Activated T-cell treated with anti-CD3 and anti-CD28 coated beads, Interleukin-2, amount 50 U/mL, for 4 hours (primary cell): ENCODE results near the gene OR7C1. TPM values are rescaled to one million over a fixed set of nuclear protein-coding genes. Genes with fewer than 3 reads are reported as not detected.
"Not testable (repeated sequence)": the region's sequence is repeated elsewhere in the genome, so short reads cannot be mapped to it uniquely, and the experiment has no call there.

Source experiments
- ATAC-seq, 2 donors: fragments of 200-7000 bp; cut with Tn5 transposase; one replicate each; pipeline ENCODE4 v1.10.0; 2021
- DNase-seq: peaks from one replicate; pipeline ENCODE4 v3.0.0-alpha.2; 2020
- H3K27me3 Mint-ChIP-seq: one replicate; pipeline ENCODE4 v1.8.0; 2021; ENCODE audit warnings: low read depth, mixed read lengths
- H3K36me3 Mint-ChIP-seq: one replicate; pipeline ENCODE4 v1.8.0; 2022; ENCODE audit warnings: mixed read lengths; ENCODE audit not compliant: insufficient read depth
- H3K4me1 Mint-ChIP-seq: one replicate; pipeline ENCODE4 v1.8.0; 2021; ENCODE audit warnings: low read depth, mixed read lengths
- H3K4me3 Mint-ChIP-seq: one replicate; pipeline ENCODE4 v1.8.0; 2021; ENCODE audit warnings: mild to moderate bottlenecking, moderate library complexity, mixed read lengths
- H3K9me3 Mint-ChIP-seq: one replicate; pipeline ENCODE4 v1.8.0; 2021; ENCODE audit warnings: mixed read lengths
- total RNA-seq, 3 donors: library from RNA; stranded (reverse); gene quantifications; one replicate each; pipeline ENCODE4 v1.2.1, GENCODE V29; 2021

OR7C1 gene
- total RNA-seq, 3 donors from 2014 or later: not detected

DNA sequence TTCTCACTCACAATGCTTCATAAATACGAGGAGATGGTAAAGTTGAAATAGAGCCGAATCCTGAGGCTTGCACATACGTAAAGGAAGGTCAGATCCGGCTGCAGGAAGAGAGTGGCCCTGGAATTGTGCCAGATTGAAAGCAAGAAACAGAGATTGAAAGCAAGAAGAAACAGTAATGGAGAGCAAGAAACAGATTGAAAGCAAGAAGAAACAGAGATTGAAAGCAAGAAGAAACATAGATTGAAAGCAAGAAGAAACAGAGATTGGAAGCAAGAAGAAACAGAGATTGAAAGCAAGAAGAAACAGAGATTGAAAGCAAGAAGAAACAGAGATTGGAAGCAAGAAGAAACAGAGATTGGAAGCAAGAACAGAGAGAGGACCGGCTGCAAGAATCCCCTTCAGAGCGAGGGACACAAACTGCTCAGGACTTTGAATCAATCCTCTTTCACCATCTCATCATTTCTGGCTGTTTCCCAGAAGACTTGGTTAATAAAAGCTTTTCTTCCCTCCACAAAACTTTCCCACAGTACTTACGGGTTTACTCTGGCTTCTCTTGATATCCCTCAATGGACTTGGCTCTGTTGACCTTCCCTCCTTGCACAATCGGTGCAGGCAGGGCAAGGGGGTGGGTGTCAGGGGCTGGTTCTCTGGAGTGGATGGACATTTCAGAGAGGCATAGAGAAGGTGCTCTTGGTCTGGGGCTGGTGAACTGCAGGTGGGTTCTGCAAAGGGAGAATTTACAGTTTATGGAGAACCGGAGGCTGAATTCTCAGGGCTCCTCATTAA, 25.5 kb downstream of the OR7C1 start:
- H3K36me3 Mint-ChIP-seq: no peaks in the 10 kb centered on the region
- no peak overlapping the region for H3K4me3 Mint-ChIP-seq
- no peak for DNase-seq
- no peak for ATAC-seq
- H3K4me1 Mint-ChIP-seq: no peaks in the 10 kb centered on the region
- H3K9me3 Mint-ChIP-seq: no peaks in the 10 kb centered on the region
- peaks cover 2% of the 10 kb centered on the region for H3K27me3 Mint-ChIP-seq

DNA sequence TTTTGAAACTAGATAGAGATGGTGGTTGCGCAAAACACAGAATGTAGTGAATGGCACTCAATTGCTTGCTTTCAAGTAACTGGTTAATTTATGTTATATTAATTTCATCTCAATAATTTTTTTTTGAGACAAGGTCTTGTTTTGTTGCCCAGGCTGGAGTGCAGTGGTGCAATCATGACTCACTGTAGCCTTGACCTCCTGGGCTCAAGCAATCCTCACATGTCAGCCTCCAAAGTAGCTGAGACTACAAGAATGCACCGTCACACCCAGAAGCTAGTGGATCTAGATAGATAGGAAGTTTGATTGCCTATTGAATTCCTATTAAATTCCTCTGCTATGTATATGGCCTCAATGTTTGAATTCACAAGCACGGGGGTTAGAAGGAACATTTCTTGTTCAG, 30.2 kb downstream of the OR7C1 start:
- Mint-ChIP-seq H3K4me3 (no peak overlapping the region), H3K4me1 (no peaks in the 10 kb centered on the region), H3K36me3 (no peaks in the 10 kb centered on the region), H3K9me3 (no peaks in the 10 kb centered on the region), H3K27me3 (peaks cover 10% of the 10 kb centered on the region)
- DNase-seq (no peak), ATAC-seq (no peak)

DNA sequence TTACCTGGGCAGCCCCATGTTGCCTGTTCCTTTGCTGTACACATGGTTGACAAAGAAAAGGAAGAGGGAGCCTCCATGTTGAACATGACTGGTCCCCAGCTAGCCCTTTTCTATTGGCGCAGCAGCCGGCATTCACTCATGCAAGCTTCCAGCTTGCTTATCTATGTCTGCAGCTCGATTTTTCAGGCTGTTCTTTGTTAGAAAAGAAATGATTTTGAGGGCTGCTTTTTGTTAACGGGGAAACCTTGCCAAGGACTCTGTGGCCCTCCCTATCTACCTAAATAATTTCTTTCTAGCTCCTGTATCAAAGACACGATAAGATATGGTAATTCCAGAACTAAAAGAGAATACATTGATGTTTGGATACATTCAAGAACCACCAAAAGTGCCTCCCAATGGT, 36.2 kb downstream of the OR7C1 start:
- Mint-ChIP-seq H3K4me1 (no peaks in the 10 kb centered on the region), H3K27me3 (peaks cover 26% of the 10 kb centered on the region), H3K9me3 (no peaks in the 10 kb centered on the region), H3K4me3 (no peak overlapping the region), H3K36me3 (no peaks in the 10 kb centered on the region)
- ATAC-seq: no peak
- DNase-seq: no peak

DNA sequence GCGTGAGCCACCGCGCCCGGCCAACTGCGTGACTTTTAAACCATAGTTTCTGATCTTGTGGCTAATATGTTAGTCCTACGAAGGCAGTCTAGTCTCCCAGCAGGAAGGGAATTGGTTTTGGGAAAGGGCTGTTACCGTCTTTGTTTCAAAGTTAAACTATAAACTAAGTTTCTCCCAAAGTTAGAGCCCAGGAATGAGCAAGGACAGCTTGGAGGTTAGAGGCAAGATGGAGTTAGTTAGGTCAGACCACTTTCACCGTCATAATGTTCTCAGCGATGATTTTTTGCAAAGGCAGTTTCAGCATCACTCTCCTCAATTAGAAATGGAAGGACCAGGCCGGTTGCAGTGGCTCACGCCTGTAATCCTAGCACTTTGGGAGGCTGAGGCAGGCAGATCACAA, 39.0 kb downstream of the OR7C1 start:
- H3K4me3 Mint-ChIP-seq: no peak overlapping the region
- H3K27me3 Mint-ChIP-seq: peaks cover 32% of the 10 kb centered on the region
- no peaks in the 10 kb centered on the region for H3K36me3 Mint-ChIP-seq
- no peaks in the 10 kb centered on the region for H3K9me3 Mint-ChIP-seq
- H3K4me1 Mint-ChIP-seq: no peaks in the 10 kb centered on the region
- ATAC-seq: no peak
- DNase-seq: no peak

DNA sequence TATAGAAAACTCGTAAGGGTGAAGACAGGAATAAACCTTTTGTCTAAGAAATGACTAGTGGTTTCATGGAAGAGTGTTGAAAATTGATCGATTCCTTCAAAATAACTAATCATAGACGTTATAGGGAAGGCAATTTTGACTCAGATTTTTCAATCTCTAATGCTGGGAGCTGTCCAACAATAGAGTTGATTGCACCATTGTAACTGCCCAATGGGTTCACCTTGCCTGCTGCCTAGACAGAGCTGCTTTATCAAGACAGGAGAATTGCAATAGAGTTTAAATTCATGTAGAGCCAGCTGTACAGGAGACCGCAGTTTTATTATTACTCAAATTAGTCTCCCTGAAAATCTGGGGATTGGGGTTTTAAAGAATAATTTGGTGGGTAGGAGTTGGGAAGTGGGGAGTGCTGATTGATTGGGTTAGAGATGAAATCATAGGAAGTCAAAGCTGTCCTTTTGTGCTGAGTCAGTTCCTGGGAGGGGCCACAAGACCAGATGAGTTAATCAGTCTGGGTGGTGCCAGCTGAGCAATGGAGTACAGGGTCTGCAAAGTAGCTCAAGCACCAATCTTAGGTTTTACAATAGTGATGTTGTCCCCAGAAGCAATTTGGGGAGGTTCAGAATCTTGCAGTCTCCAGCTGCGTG, 39.8 kb downstream of the OR7C1 start:
- Mint-ChIP-seq H3K4me3 (no peak overlapping the region), H3K36me3 (no peaks in the 10 kb centered on the region), H3K4me1 (no peaks in the 10 kb centered on the region), H3K9me3 (no peaks in the 10 kb centered on the region), H3K27me3 (peaks cover 31% of the 10 kb centered on the region)
- ATAC-seq (no peak), DNase-seq (no peak)

DNA sequence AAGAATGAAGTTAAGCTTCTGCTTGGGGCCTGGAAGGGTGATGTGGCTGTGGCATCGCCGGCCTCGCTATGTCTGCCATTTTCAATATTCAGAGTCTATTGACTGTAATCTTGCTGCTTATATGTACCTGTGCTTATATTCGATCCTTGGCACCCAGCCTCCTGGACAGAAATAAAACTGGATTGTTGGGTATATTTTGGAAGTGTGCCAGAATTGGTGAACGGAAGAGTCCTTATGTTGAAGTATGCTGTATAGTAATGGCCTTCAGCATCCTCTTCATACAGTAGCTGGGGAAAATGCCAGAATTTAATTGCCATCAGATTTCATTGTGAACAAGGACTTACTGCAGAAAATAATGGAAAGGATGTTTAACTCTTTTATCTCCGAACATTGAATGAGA, 42.7 kb downstream of the OR7C1 start:
- ATAC-seq, H3K9me3 Mint-ChIP-seq, H3K4me1 Mint-ChIP-seq, DNase-seq, H3K4me3 Mint-ChIP-seq, H3K36me3 Mint-ChIP-seq: not testable (repeated sequence)
- H3K27me3 Mint-ChIP-seq: peaks cover 23% of the 10 kb centered on the region

DNA sequence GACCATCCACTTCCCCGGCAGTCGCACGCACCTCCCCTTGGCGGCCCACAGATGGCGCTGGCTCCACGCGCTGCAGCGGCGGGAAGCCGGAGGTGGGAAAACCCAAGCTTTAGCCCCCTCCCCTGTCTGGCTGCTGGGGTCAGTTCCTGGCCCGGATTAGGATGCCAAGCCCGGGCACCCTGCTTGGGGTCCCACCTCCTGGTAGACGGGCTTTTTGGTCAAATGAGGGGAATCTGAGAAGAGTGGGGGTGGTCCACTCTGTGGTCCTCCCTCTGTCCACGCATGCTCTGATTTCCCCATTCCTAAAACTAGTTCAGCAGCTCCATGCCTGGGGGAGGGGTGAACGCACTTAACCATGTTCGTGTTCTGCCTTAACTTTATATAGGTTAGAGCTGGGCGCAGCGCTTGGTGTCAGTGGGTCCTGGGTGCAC, 48.5 kb downstream of the OR7C1 start:
- Mint-ChIP-seq H3K4me1 (peaks cover 21% of the 10 kb centered on the region), H3K27me3 (peaks cover 30% of the 10 kb centered on the region), H3K4me3 (no peak overlapping the region), H3K9me3 (no peaks in the 10 kb centered on the region), H3K36me3 (no peaks in the 10 kb centered on the region)
- DNase-seq (peak; percentile 7), ATAC-seq (peak in 1 of 2 donors; percentile 37)

DNA sequence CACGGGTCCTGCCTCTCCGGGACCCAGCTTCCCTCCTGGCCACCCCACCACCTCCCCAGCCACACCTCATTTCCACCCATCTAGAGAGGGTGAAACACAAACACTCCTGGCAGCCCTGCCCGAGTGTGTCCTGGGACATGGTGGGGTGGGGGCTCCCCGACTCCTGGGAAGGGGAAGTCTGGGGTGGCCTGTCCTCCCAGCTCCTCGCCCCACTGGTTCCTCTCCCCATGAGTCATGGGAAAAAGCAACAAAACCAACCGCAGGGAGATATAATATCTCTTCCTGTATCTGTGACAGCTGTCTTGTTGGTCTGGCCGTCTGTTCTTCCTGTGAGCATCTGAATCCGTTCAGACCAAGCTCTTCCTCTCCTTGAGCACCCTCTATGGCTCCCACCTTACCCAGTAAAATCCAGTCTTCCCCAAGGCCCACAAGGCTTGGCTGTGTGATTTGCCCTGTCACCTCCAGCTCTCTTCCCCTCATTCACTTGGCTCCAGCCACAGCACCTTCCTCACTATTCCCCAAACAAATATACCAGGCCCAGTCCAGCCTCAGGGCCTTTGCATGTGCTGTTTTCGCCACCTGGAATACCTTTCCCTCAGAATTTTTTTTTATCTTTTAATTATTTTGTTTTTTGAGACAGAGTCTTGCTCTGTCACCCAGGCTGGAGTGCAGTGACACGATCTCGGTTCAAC, 49.7 kb downstream of the OR7C1 start:
- peak in 1 of 2 donors; percentile 38 for ATAC-seq
- Mint-ChIP-seq H3K27me3 (peaks cover 32% of the 10 kb centered on the region), H3K4me1 (peaks cover 21% of the 10 kb centered on the region)
- H3K36me3 Mint-ChIP-seq, H3K9me3 Mint-ChIP-seq, H3K4me3 Mint-ChIP-seq, DNase-seq: not testable (repeated sequence)

DNA sequence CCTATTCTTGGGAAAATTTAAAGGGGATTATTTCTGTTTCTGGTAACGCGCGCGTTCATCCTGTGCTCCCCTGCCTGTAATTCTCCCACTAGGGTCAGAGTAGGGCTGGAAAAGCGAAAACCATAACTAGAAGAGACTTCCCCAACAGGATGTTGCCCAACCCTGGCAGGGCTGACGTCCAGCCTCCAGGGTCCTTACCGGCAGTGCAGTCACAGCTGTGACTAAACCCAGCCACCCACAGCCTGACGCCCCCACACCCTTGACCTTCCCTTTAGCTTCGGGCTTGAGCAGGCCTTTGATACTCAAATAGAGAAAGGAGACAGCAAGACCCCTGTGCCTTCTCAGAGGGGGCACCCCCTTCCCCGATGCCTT, 50.3 kb downstream of the OR7C1 start:
- H3K4me3 Mint-ChIP-seq, H3K9me3 Mint-ChIP-seq, H3K36me3 Mint-ChIP-seq, ATAC-seq, DNase-seq: not testable (repeated sequence)
- Mint-ChIP-seq H3K27me3 (peaks cover 32% of the 10 kb centered on the region), H3K4me1 (peaks cover 21% of the 10 kb centered on the region)

DNA sequence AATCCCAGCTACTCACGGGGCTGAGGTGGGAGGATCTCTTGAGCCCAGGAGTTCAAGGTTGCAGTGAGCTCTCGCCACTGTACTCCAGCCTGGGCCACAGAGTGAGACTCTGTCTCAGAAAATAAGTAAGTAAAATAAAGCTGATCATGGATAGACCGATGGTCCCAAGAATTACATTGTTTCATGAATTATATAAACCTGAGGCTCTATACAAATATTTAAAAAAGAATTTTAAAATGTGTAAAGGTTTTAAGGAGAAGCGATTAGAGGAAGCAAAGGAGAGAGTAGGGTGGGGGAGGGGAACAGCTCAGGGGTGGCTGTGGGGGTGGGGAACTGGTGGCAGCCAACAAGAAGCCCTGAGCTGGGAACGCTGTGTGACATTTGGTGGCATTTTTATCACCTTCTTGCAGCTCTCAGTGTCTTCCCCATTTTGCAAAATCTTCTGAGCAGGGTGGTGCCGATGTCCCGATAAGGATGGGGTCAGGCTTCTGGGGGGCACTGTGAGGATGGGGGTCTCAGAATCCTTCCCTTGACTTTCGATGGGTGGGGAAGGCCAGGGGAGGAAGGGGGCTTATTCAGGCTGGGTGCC, 51.5 kb downstream of the OR7C1 start:
- ATAC-seq, H3K9me3 Mint-ChIP-seq, H3K4me3 Mint-ChIP-seq, DNase-seq, H3K36me3 Mint-ChIP-seq: not testable (repeated sequence)
- Mint-ChIP-seq H3K4me1 (peaks cover 21% of the 10 kb centered on the region), H3K27me3 (peaks cover 41% of the 10 kb centered on the region)

DNA sequence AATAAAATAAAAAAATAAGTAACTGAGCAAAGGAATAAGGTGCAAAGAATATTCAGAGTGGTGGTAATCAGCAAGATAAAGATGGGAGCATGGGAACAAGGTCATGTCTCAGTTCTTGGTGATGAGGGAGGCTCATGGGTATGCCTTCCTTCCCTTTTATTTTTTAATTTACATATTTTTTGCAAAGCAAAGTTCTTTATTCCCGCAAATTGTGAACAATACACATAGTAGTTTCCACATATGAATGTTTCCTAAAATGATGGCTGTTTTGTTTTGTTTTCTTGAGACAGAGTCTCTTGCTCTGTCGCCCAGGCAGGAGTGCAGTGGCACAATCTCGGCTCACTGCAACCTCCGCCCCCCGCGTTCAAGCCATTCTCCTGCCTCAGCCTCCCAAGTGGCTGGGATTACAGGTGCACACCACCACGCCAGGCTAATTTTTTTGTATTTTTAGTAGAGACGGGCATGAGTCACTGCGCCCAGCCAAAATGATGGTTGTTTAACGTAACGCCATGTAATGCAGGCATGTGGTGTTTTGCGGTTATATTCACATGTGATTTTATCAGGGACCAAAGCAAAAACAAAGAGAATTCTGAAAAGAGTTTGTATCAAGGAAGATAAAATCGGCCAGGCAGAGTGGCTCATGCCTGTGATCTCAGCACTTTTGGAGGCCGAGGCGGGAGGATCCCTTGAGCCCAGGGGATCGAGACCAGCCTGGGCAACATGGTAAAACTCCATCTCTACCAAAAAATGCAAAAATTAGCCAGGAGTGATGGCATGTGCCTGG, 52.2 kb downstream of the OR7C1 start:
- Mint-ChIP-seq H3K4me3 (no peak overlapping the region), H3K27me3 (peaks cover 42% of the 10 kb centered on the region), H3K9me3 (no peaks in the 10 kb centered on the region), H3K36me3 (no peaks in the 10 kb centered on the region), H3K4me1 (peaks cover 21% of the 10 kb centered on the region)
- DNase-seq (no peak), ATAC-seq (no peak)

DNA sequence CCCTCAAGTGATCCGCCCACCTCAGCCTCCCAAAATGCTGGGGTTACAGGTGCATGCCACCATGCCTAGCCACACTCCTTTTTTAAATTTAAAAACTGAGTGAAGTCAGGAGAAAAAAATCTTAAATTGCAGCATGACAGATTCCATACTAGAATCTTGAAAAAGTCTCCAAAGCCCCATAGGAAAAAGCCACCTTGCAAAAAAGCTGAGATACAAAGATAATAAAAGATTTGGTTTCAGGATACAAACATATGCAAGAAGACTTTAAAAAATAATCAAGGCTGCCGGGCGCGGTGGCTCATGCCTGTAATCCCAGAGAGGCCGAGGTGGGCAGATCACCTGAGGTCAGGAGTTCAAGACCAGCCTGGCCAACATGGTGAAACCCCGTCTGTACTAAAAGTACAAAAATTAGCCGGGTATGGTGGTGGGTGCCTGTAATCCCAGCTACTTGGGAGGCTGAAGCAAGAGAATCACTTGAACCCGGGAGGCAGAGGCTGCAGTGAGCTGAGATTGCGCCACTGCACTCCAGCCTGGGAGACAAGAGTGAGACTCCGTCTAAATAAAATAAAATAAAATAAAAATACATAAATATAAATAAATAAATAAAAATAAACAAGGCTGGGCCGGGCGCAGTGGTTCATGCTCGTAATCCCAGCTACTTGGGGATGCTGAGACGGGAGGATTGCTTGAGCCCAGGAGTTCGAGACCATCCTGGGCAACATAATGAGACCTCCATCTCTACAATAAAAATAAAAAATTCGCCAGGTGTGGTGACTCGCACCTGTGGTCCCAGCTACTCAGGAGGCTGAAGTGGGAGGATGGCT, 53.1 kb downstream of the OR7C1 start:
- Mint-ChIP-seq H3K4me1 (peaks cover 18% of the 10 kb centered on the region), H3K27me3 (peaks cover 46% of the 10 kb centered on the region)
- H3K36me3 Mint-ChIP-seq, ATAC-seq, DNase-seq, H3K4me3 Mint-ChIP-seq, H3K9me3 Mint-ChIP-seq: not testable (repeated sequence)

DNA sequence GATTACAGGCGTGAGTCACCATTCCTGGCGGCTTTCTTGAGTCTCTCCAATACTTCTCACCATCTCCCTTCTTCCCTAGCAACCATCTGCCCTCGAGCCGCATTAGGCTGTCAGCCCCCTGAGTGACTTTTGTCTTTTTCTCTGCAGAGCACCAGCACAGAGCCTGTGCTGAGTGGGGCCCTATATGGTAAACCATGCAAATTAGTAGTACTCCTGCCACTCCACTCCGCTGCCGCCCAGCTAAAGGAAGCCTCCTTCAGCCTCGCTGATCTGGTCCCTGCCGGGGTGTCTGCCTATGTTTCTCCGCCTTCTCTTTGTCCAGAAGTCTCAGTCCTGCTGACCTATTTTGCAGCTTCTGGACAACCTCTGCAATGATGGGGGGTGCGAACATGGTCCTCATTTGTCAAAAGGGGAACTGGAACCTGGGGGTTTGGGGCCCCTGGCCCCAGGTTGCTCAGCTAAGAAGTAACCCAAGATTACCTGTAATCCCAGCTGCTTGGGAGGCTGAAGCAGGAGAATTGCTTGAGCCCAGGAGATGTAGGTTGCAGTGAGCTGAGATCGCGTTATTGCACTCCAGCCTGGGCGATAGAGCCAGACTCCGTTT, 54.3 kb downstream of the OR7C1 start:
- H3K4me3 Mint-ChIP-seq, ATAC-seq, H3K9me3 Mint-ChIP-seq, H3K36me3 Mint-ChIP-seq, DNase-seq: not testable (repeated sequence)
- peaks cover 16% of the 10 kb centered on the region for H3K4me1 Mint-ChIP-seq
- H3K27me3 Mint-ChIP-seq: peaks cover 50% of the 10 kb centered on the region
